GM19240 (cell line): ENCODE results near the gene C2CD4D.
"Not testable (repeated sequence)": the region's sequence is repeated elsewhere in the genome, so short reads cannot be mapped to it uniquely, and the experiment has no call there.

Experiments
- DNase-seq: peaks from one replicate; pipeline ENCODE4 v3.0.0; 2011; ENCODE audit warnings: low spot score; ENCODE audit not compliant: insufficient read length

The C2CD4D gene

GRCh38 chr1:151839457-151840403 lies at the start of gene C2CD4D:
Gene C2CD4D, minus strand, starts transcription at chr1:151839820. Its CDS starts 831 bp downstream, at chr1:151838989.
- peak; percentile 36 for DNase-seq

- DNase-seq = no peak
Observed at GRCh38 chr1:151888972-151889570, 49.5 kb upstream of the C2CD4D start.

GRCh38 chr1:151887028-151887427 lies 47.4 kb upstream of the C2CD4D start:
- no peak for DNase-seq

- no peak for DNase-seq
Observed at GRCh38 chr1:151885479-151885878, 45.9 kb upstream of the C2CD4D start.

- DNase-seq = not testable (repeated sequence)
Observed at GRCh38 chr1:151884879-151885278, 45.3 kb upstream of the C2CD4D start.

GRCh38 chr1:151884445-151884844 lies 44.8 kb upstream of the C2CD4D start:
- DNase-seq = not testable (repeated sequence)

GRCh38 chr1:151883898-151884297 lies 44.3 kb upstream of the C2CD4D start:
- not testable (repeated sequence) for DNase-seq

- DNase-seq = not testable (repeated sequence)
Observed at GRCh38 chr1:151882918-151883317, 43.3 kb upstream of the C2CD4D start.

GRCh38 chr1:151882466-151882865 lies 42.8 kb upstream of the C2CD4D start:
- DNase-seq = no peak

- DNase-seq = no peak
Observed at GRCh38 chr1:151881479-151881878, 41.9 kb upstream of the C2CD4D start.

- DNase-seq = no peak
Observed at GRCh38 chr1:151875419-151876097, 35.9 kb upstream of the C2CD4D start.

- not testable (repeated sequence) for DNase-seq
Observed at GRCh38 chr1:151872776-151873175, 33.2 kb upstream of the C2CD4D start.

- DNase-seq = no peak
Observed at GRCh38 chr1:151871284-151872030, 31.8 kb upstream of the C2CD4D start.

- DNase-seq = no peak
Observed at GRCh38 chr1:151868486-151868885, 28.9 kb upstream of the C2CD4D start.

- no peak for DNase-seq
Observed at GRCh38 chr1:151867765-151868411, 28.3 kb upstream of the C2CD4D start.

GRCh38 chr1:151867321-151867720 lies 27.7 kb upstream of the C2CD4D start:
- no peak for DNase-seq

GRCh38 chr1:151864411-151864810 lies 24.8 kb upstream of the C2CD4D start:
- no peak for DNase-seq

GRCh38 chr1:151862604-151863003 lies 23.0 kb upstream of the C2CD4D start:
- DNase-seq = no peak

- DNase-seq = no peak
Observed at GRCh38 chr1:151860504-151861187, 21.0 kb upstream of the C2CD4D start.

GRCh38 chr1:151859891-151860293 lies 20.3 kb upstream of the C2CD4D start:
- DNase-seq = no peak
